Adrenal gland (tissue), 12 donors: ENCODE results near the gene DOCK9. TPM values are rescaled to one million over a fixed set of nuclear protein-coding genes. Genes with fewer than 3 reads are reported as not detected.

Experiments used
- DNase-seq, 7 donors: peaks; one replicate each; pipeline ENCODE4 v3.0.0-alpha.2; 2019 to 2020
- H3K27ac ChIP-seq, 5 donors: fragments of 200-600 bp; sonication (generic) in 4 of 5; 1 replicate in 3 of 5; 2 replicates in 2 of 5; pipeline versions ENCODE4 v1.5.1 to v1.8.0; 2016 to 2020; ENCODE audit warnings: mild to moderate bottlenecking in 1 of 5
- H3K27me3 ChIP-seq: fragments of 200-600 bp; 2 replicates; pipeline ENCODE4 v1.8.0; 2021
- H3K36me3 ChIP-seq, 2 donors: fragments of 200-600 bp; replicated peaks in 1 of 2; 1 replicate in 1 of 2; 2 replicates in 1 of 2; pipeline versions ENCODE4 v1.5.1 to v1.8.0; 2018 to 2022
- H3K4me1 ChIP-seq, 2 donors: fragments of 200-600 bp; replicated peaks in 1 of 2; 1 replicate in 1 of 2; 2 replicates in 1 of 2; pipeline versions ENCODE4 v1.5.1 to v1.8.0; 2018 to 2021
- H3K4me3 ChIP-seq, 4 donors: fragments of 200-600 bp; sonication (generic) in 3 of 4; one replicate each; pipeline ENCODE4 v1.5.1; 2016 to 2018
- H3K9me3 ChIP-seq, 3 donors: fragments of 200-600 bp; sonication (generic) in 1 of 3; replicated peaks in 1 of 3; 1 replicate in 2 of 3; 2 replicates in 1 of 3; pipeline versions ENCODE4 v1.5.1 to v1.8.0; 2016 to 2021
- POLR2A ChIP-seq, 2 donors: fragments of 450-650 bp; IDR thresholded peaks; one replicate each; pipeline ENCODE4 v1.6.1; 2017; ENCODE audit warnings: antibody characterized with exemption in 2 of 2, mild to moderate bottlenecking in 2 of 2, moderate library complexity in 1 of 2
- WGBS, 4 donors: extraction: QIAGEN DNeasy Blood & Tissue Kit in 2 of 4; methylation state at CpG; one replicate each; pipeline versions ENCODE4 v1.1.5 to v1.1.7; 2013 to 2017; 5-methylcytosine and 5-hydroxymethylcytosine counted together
- intact Hi-C, 2 donors: fragments of 100-400 bp; cut with DNase I; formaldehyde crosslinking; loops; one replicate each; pipeline versions ENCODE4 v1.14.1 to v1.15.0; 2022 to 2023
- polyA plus RNA-seq, 3 donors: library from polyadenylated mRNA; stranded (reverse); fragments of 200-250 nt in 2 of 3; fragments of 350-450 nt in 1 of 3; fragmentation: Illumina TruSeq in 1 of 3; extraction: RNeasy Lipid Tissue Mini Kit (QIAGEN cat#74804) in 1 of 3; gene quantifications; one replicate each; pipeline ENCODE4 v1.2.3, GENCODE V29; 2013 to 2014
- total RNA-seq, 9 donors: library from RNA; depleted of rRNA in 4 of 9; stranded (reverse); fragments of >200 nt in 4 of 9; fragments of 120-200 nt in 1 of 9; fragmentation: NEBNext Ultra II Directional in 1 of 9; extraction: Animal tissue kit (Norgen Biotek cat#: 25700) in 1 of 9; gene quantifications; one replicate each; pipeline versions ENCODE4 v1.1.0 to v1.2.4, GENCODE V29; 2013 to 2023
- TF ChIP-seq, protein P1 (sequence below), 6 experiments: fragments of 450-650 bp in 4 of 6; fragments of 200-600 bp in 2 of 6; sonication (generic) in 1 of 6; IDR thresholded peaks; 1 replicate in 5 of 6; 2 replicates in 1 of 6; pipeline versions ENCODE4 v1.5.1 to v1.8.0; 2016 to 2021; ENCODE audit warnings: antibody characterized with exemption in 6 of 6, mild to moderate bottlenecking in 2 of 6, moderate library complexity in 1 of 6
- donor health status: healthy with polysubstance abuse.
- donor health status: Bipolar disorder and iron deficiency.
- donor health status: DM: yes; HTN: yes; CAD: no.
- donor health status: DM: no; HTN: no; CAD: no.
- donor health status: DM: no; HTN: no; CAD: no.
- donor health status: DM: yes; HTN: yes; CAD: no.

The DOCK9 gene
- total and polyA plus RNA-seq, 12 donors, result 16.2 to 83.4 (median 51.9) TPM

DNA sequence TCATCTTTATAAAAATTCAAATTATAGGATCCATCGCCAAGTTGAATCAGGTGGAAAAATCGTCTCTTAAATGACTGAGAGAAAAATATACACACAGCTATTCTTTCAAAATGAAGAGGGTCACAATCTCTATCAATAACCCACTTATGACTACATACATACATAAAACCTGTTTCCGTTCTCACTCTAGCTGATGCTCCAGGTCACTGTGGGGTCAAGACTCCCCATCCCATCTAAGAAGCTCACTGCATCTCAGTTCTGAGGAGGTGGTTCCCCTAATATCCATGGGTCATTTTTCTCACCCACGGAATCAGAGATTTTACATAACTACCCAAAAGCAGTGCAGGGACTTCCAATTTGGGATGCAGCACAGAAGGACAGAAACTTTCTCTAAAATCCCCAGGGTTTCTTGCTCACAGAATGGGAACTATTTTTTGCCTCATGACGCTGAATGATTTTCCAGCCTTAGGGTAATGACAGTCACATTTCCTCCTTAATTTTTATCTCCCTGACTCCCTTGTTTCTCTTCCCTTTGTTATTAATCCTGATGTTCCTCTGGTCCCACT, 56.8 kb downstream of the DOCK9 start:
- peaks cover 17 to 30% of the 10 kb centered on the region in 2 donors for H3K4me1 ChIP-seq
- H3K27me3 ChIP-seq, result no peaks in the 10 kb centered on the region
- H3K4me3 ChIP-seq, result no peak overlapping the region
- intact Hi-C loops, result loop anchor here in 1 of 2 donors (10.0 kb wide), 1 partner anchor 46 kb away; no protein-coding TSS in a partner anchor
- no peak for DNase-seq
- no peaks in the 10 kb centered on the region for H3K9me3 ChIP-seq
- no peak overlapping the region for H3K27ac ChIP-seq
- H3K36me3 ChIP-seq, result no peaks in the 10 kb centered on the region
- TF ChIP-seq POLR2A (IDR thresholded peaks at IDR 0.05), result no peak
- TF ChIP-seq, protein P1, sequence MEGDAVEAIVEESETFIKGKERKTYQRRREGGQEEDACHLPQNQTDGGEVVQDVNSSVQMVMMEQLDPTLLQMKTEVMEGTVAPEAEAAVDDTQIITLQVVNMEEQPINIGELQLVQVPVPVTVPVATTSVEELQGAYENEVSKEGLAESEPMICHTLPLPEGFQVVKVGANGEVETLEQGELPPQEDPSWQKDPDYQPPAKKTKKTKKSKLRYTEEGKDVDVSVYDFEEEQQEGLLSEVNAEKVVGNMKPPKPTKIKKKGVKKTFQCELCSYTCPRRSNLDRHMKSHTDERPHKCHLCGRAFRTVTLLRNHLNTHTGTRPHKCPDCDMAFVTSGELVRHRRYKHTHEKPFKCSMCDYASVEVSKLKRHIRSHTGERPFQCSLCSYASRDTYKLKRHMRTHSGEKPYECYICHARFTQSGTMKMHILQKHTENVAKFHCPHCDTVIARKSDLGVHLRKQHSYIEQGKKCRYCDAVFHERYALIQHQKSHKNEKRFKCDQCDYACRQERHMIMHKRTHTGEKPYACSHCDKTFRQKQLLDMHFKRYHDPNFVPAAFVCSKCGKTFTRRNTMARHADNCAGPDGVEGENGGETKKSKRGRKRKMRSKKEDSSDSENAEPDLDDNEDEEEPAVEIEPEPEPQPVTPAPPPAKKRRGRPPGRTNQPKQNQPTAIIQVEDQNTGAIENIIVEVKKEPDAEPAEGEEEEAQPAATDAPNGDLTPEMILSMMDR (IDR thresholded peaks at IDR 0.05), result no peak
- 91 to 96% (median 94%) methylated on average over 5 of the region's 5 CpGs for WGBS, 4 donors

DNA sequence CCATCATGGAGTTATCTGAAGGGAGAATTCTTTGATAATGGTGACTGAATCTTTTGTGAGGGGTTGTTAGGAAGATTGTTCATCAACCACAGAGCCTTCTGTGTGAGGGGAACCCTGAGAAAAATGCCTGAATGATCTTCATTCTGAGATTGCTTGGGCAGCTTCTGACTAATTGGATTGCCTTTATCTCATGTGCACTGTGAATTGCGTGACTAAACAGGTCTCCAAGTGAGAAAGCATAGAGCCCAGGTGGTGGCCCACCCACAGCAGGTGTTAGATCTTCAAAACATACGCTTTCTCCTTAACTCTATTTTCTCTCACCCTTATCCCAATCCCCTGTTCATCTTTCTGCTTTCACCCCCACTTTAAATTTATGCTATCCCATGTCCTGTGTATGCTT, 58.3 kb downstream of the DOCK9 start:
- TF ChIP-seq, protein P1 (IDR thresholded peaks at IDR 0.05), result no peak
- TF ChIP-seq POLR2A (IDR thresholded peaks at IDR 0.05), result no peak
- Histone ChIP-seq H3K4me3 (no peak overlapping the region), H3K36me3 (no peaks in the 10 kb centered on the region), H3K9me3 (no peaks in the 10 kb centered on the region), H3K27ac (no peak overlapping the region), H3K4me1 (peaks cover 17 to 30% of the 10 kb centered on the region in 2 donors), H3K27me3 (no peaks in the 10 kb centered on the region)
- intact Hi-C loops, result loop anchor here in 1 of 2 donors (5.0 kb wide), 1 partner anchor 53 kb away; no protein-coding TSS in a partner anchor
- DNase-seq, result no peak
- 91 to 94% (median 92%) methylated on average over 2 of the region's 2 CpGs for WGBS, 4 donors

DNA sequence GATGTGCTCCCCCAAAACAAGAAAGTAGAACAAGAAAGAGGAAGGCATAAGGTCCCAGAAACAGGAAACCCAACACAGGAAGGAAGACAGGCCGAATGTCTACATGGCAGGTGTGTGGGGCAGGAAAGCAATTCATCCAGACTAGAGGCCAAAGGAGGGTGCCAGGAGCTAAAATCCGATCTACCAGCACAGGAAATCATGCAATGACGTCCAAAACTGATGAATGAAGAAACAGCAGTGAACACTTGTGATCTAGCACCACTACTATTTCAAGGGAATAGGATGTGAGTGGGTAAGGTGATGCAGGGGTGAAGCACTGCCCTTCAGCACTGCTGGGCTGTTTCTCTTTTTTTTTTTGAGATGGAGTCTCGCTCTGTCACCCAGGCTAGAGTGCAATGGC, 59.1 kb downstream of the DOCK9 start:
- no peak for DNase-seq
- H3K4me3 ChIP-seq, result no peak overlapping the region
- no peak for TF ChIP-seq POLR2A (IDR thresholded peaks at IDR 0.05)
- TF ChIP-seq, protein P1 (IDR thresholded peaks at IDR 0.05), result no peak
- no peaks in the 10 kb centered on the region for H3K9me3 ChIP-seq
- intact Hi-C loops, result loop anchor here in 1 of 2 donors (5.0 kb wide), 1 partner anchor 54 kb away; no protein-coding TSS in a partner anchor
- no peaks in the 10 kb centered on the region for H3K27me3 ChIP-seq
- H3K4me1 ChIP-seq, result peaks cover 17 to 33% of the 10 kb centered on the region in 2 donors
- H3K27ac ChIP-seq, result no peak overlapping the region
- WGBS, 4 donors, result 69 to 76% (median 71%) methylated on average over 4 of the region's 4 CpGs
- no peaks in the 10 kb centered on the region for H3K36me3 ChIP-seq

DNA sequence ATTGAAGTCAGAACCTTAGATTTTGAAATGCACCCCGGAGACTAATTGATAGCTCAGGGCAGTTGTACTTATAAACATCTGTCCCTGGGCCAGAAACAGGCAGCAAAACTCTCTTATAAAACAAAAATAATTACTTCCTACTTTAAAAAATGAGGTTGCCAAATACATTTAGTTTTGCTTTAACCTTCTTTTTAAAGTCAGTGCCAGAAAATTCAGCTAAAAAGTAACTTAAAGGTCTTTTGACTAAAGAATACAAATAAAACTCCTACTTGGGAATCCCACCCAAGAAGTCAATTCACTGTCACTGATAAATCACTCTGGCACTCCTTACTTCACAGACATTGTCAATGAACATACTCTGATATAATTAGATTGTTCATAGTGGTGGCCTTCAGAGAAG, 60.7 kb downstream of the DOCK9 start:
- H3K9me3 ChIP-seq, result no peaks in the 10 kb centered on the region
- WGBS, 4 donors, result 4 to 18% (median 10%) methylated on average over 1 of the region's 1 CpG
- H3K4me1 ChIP-seq, result peaks cover 10 to 35% of the 10 kb centered on the region in 2 donors
- H3K36me3 ChIP-seq, result no peaks in the 10 kb centered on the region
- intact Hi-C loops, result loop anchor here in 1 of 2 donors (5.0 kb wide), 1 partner anchor 55 kb away; no protein-coding TSS in a partner anchor
- no peak overlapping the region for H3K4me3 ChIP-seq
- peak overlapping the region in 2 of 5 donors; percentile 27 to 29 for H3K27ac ChIP-seq
- TF ChIP-seq POLR2A (IDR thresholded peaks at IDR 0.05), result no peak
- TF ChIP-seq, protein P1 (IDR thresholded peaks at IDR 0.05), result no peak
- H3K27me3 ChIP-seq, result no peaks in the 10 kb centered on the region
- no peak for DNase-seq
